DOHH2 (cell line): ENCODE results near the gene ECSCR.

Source experiments
- EZH2phosphoT487 ChIP-seq: fragments of 200-600 bp; sonication (generic); IDR thresholded peaks from 2 replicates; pipeline ENCODE4 v1.6.1; 2017; ENCODE audit warnings: borderline replicate concordance, mild to moderate bottlenecking, antibody characterized with exemption, low read length, moderate library complexity, mixed read lengths
- TF ChIP-seq, protein P1 (sequence below): fragments of 200-600 bp; sonication (generic); IDR thresholded peaks from one replicate; pipeline ENCODE4 v1.5.1; 2014; ENCODE audit warnings: antibody characterized with exemption, mild to moderate bottlenecking, low read depth, low read length; ENCODE audit not compliant: poor library complexity, severe bottlenecking

DNA sequence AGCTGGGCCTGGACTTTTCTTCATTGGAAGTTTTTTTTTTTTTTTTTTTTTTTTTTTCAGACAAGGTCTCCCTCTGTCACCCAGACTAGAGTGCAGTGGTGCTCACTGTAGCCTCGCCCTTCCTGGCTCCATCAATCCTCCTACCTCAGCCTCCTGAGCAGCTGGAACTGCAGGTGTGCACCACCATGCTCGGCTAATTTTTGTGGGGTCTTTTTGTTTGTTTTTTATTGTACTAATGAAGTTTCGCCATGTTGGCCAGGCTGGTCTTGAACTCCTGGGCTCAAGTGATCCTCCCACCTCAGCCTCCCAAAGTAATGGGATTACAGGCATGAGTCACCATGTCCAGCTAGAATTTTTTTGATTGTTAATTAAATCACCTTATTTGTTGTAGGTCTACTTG, 26.9 kb downstream of the ECSCR start:
- TF ChIP-seq, protein P1, sequence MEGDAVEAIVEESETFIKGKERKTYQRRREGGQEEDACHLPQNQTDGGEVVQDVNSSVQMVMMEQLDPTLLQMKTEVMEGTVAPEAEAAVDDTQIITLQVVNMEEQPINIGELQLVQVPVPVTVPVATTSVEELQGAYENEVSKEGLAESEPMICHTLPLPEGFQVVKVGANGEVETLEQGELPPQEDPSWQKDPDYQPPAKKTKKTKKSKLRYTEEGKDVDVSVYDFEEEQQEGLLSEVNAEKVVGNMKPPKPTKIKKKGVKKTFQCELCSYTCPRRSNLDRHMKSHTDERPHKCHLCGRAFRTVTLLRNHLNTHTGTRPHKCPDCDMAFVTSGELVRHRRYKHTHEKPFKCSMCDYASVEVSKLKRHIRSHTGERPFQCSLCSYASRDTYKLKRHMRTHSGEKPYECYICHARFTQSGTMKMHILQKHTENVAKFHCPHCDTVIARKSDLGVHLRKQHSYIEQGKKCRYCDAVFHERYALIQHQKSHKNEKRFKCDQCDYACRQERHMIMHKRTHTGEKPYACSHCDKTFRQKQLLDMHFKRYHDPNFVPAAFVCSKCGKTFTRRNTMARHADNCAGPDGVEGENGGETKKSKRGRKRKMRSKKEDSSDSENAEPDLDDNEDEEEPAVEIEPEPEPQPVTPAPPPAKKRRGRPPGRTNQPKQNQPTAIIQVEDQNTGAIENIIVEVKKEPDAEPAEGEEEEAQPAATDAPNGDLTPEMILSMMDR = no peak
- no peak for TF ChIP-seq EZH2phosphoT487
